GM12865 (cell line): ENCODE results near the gene RPP38.
A peak's percentile ranks its signal among the peaks of the same experiment; 100 is the strongest.

Experiments
- DNase-seq: peaks from one replicate; pipeline ENCODE4 v3.0.0; 2010; ENCODE audit warnings: low read depth
- H3K4me3 ChIP-seq: 2 replicates; pipeline ENCODE4 v1.5.1; 2011; ENCODE audit warnings: mild to moderate bottlenecking, low read depth, low read length, control low read depth
- TF ChIP-seq, protein P1 (sequence below): IDR thresholded peaks from 2 replicates; pipeline ENCODE4 v1.5.1; 2011; ENCODE audit warnings: low read length, control low read depth, low read depth, inconsistent platforms; ENCODE audit not compliant: insufficient read depth; ENCODE audit errors: missing control alignments

The RPP38 gene

DNA sequence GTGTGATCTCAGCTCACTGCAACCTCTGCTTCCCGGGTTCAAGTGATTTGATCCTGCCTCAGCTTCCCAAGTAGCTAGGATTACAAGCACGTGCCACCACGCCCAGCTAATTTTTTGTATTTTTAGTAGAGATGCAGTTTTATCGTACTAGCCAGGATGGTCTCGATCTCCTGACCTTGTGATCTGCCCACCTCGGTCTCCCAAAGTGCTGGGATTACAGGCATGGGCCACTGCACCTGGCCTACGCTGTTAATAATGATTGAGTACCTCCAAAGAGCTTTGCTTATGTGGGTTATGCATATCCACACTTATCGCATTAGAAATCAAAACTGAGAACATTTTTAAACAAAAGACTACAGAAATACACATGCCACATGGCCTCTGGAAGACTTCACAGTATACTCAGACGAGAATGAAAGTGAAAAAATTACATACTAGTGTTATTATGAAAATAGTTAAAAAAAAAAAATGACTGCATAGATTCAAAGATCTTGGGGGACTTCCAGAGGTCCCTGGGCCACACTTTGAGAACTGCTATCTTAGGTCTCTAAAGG is 25.4 kb downstream of the RPP38 start:
- peak; percentile 86 for DNase-seq
- TF ChIP-seq, protein P1, sequence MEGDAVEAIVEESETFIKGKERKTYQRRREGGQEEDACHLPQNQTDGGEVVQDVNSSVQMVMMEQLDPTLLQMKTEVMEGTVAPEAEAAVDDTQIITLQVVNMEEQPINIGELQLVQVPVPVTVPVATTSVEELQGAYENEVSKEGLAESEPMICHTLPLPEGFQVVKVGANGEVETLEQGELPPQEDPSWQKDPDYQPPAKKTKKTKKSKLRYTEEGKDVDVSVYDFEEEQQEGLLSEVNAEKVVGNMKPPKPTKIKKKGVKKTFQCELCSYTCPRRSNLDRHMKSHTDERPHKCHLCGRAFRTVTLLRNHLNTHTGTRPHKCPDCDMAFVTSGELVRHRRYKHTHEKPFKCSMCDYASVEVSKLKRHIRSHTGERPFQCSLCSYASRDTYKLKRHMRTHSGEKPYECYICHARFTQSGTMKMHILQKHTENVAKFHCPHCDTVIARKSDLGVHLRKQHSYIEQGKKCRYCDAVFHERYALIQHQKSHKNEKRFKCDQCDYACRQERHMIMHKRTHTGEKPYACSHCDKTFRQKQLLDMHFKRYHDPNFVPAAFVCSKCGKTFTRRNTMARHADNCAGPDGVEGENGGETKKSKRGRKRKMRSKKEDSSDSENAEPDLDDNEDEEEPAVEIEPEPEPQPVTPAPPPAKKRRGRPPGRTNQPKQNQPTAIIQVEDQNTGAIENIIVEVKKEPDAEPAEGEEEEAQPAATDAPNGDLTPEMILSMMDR, result no peak
- H3K4me3 ChIP-seq, result peak overlapping the region; percentile 30

DNA sequence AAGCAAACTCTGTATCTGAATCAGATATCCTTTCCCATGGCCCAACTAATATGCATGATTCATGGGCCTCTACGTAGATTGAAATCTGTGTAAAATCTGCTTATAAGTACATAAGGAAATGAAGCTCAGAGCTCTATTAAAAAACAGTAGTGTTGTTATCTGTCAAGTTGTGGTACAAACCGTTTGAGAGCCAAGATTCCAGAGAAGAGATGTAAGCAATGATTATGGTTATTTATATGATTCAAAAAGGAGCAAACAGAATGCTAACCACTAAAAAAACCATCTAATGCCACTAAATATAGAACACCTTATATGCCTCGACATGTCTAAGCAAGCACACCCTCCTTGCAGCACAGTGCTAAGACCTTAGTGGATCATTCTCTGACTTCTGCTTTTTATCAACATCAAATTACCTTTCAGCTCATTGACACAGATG is 26.6 kb downstream of the RPP38 start:
- no peak overlapping the region for H3K4me3 ChIP-seq
- DNase-seq, result peak; percentile 52
- TF ChIP-seq, protein P1, result no peak

- TF ChIP-seq, protein P1, result no peak
Measured at GRCh38 chr10:15124190-15124589, 27.0 kb downstream of the RPP38 start.

GRCh38 chr10:15124908-15125307 is 27.8 kb downstream of the RPP38 start:
- TF ChIP-seq, protein P1, result no peak
- H3K4me3 ChIP-seq, result no peak overlapping the region
- DNase-seq, result no peak

More at GRCh38 chr10:15124190-15124589, 27.0 kb downstream of the RPP38 start:
- H3K4me3 ChIP-seq, result no peak overlapping the region
- no peak for DNase-seq

DNA sequence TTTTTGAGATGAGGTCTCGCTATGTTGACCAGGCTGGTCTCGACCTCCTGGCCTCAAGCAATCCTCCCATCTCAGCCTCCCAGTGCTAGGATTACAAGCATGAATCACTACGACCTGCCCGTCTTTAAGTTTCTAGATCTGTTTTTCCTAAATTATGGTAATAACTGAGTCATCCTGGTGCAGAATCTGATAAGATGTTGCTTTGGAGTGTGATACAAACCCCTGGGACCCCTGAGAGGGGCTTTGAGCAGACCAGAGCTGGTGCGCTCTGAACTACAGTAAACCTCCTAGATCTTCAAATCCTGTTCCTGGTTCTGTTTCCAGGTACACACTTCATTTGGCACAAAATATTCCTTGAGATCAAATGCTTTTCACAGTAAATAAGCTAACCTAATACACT is 34.2 kb downstream of the RPP38 start:
- TF ChIP-seq, protein P1, result no peak
- no peak overlapping the region for H3K4me3 ChIP-seq
- DNase-seq, result no peak

- no peak overlapping the region for H3K4me3 ChIP-seq
- no peak for DNase-seq
- TF ChIP-seq, protein P1, result no peak
Measured at GRCh38 chr10:15136129-15137035, 39.2 kb downstream of the RPP38 start.
